H1 (cell line): ENCODE data around the gene DYNC1H1. TPM values are rescaled to one million over a fixed set of nuclear protein-coding genes. Genes with fewer than 3 reads are reported as not detected.

ENCODE experiments used
- polyA plus RNA-seq, 7 experiments: library from polyadenylated mRNA; depleted of rRNA in 3 of 7; stranded (reverse) in 5 of 7; unstranded in 2 of 7; fragments of >200 nt in 5 of 7; fragments of 200-250 nt in 2 of 7; gene quantifications; 1 replicate in 5 of 7; 2 replicates in 1 of 7; 4 replicates in 1 of 7; pipeline versions ENCODE4 v1.2.1 to v1.2.3, GENCODE V29; 2011 to 2013; ENCODE audit warnings: missing spikeins in 2 of 7, mixed read lengths in 2 of 7
- total RNA-seq: library from RNA; stranded (reverse); fragmentation: NEBNext Ultra II Directional; extraction: Animal tissue kit (Norgen Biotek cat#: 25700); gene quantifications from 2 replicates; pipeline ENCODE4 v1.2.1, GENCODE V29; 2021
- TF ChIP-seq, protein P1 (sequence below): fragments of 300-600 bp; sonication (generic); IDR thresholded peaks from 2 replicates; pipeline ENCODE4 v1.7.1; 2012; ENCODE audit warnings: low read length, moderate library complexity, mild to moderate bottlenecking, inconsistent platforms; ENCODE audit not compliant: insufficient replicate concordance

The DYNC1H1 gene
- total and polyA plus RNA-seq, 2 of the 8 experiments (the other 6 are each of a cell fraction or from before 2014, with no cell fraction given), result 238 to 387 TPM

DNA sequence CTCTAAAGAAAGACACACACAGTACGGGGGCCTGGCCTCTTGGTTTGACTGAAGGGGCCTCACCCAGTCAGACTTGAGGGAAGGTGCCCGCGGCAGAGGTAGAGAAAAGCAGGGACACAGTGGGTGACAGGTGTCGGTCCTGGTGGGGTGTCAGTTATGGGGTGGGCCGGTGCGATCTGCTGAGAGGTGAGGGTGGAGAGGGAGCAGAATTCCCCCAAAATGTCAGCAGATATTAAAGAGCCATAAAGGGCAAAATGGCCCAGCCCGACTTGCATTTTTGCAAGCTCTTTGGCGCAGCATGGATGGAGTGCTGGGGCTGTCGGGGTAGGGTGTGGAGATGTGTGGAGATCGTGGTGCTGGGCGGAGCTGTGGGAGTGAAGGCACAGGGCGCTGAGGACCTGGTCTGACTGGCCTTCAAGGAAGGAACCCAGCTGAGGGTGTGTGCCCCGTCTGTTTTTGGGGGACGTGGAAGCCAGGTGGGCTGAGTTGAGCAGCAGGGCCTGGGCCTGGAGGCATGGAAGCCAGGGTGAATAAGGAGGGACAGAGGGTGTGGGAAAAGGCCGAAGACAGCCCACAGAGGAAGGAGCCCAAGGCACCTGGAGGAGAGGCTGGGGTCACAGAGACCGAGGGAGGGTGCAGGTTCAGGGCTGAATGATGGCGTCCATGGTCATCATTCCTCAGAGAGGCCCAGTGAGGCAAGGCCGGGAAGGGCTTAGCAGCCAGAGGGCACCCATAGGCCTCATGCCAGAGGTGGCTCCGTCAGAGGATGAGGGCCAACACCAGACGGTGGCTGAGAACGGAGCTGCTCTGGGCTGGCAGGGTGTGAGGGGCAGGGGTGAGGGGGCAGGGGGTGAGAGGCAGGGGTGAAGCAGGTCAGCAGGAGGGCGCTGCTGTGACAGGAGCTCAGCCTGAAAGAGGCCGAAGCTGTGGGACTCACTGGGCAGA, 48.2 kb upstream of the DYNC1H1 start (continued):
- TF ChIP-seq, protein P1, sequence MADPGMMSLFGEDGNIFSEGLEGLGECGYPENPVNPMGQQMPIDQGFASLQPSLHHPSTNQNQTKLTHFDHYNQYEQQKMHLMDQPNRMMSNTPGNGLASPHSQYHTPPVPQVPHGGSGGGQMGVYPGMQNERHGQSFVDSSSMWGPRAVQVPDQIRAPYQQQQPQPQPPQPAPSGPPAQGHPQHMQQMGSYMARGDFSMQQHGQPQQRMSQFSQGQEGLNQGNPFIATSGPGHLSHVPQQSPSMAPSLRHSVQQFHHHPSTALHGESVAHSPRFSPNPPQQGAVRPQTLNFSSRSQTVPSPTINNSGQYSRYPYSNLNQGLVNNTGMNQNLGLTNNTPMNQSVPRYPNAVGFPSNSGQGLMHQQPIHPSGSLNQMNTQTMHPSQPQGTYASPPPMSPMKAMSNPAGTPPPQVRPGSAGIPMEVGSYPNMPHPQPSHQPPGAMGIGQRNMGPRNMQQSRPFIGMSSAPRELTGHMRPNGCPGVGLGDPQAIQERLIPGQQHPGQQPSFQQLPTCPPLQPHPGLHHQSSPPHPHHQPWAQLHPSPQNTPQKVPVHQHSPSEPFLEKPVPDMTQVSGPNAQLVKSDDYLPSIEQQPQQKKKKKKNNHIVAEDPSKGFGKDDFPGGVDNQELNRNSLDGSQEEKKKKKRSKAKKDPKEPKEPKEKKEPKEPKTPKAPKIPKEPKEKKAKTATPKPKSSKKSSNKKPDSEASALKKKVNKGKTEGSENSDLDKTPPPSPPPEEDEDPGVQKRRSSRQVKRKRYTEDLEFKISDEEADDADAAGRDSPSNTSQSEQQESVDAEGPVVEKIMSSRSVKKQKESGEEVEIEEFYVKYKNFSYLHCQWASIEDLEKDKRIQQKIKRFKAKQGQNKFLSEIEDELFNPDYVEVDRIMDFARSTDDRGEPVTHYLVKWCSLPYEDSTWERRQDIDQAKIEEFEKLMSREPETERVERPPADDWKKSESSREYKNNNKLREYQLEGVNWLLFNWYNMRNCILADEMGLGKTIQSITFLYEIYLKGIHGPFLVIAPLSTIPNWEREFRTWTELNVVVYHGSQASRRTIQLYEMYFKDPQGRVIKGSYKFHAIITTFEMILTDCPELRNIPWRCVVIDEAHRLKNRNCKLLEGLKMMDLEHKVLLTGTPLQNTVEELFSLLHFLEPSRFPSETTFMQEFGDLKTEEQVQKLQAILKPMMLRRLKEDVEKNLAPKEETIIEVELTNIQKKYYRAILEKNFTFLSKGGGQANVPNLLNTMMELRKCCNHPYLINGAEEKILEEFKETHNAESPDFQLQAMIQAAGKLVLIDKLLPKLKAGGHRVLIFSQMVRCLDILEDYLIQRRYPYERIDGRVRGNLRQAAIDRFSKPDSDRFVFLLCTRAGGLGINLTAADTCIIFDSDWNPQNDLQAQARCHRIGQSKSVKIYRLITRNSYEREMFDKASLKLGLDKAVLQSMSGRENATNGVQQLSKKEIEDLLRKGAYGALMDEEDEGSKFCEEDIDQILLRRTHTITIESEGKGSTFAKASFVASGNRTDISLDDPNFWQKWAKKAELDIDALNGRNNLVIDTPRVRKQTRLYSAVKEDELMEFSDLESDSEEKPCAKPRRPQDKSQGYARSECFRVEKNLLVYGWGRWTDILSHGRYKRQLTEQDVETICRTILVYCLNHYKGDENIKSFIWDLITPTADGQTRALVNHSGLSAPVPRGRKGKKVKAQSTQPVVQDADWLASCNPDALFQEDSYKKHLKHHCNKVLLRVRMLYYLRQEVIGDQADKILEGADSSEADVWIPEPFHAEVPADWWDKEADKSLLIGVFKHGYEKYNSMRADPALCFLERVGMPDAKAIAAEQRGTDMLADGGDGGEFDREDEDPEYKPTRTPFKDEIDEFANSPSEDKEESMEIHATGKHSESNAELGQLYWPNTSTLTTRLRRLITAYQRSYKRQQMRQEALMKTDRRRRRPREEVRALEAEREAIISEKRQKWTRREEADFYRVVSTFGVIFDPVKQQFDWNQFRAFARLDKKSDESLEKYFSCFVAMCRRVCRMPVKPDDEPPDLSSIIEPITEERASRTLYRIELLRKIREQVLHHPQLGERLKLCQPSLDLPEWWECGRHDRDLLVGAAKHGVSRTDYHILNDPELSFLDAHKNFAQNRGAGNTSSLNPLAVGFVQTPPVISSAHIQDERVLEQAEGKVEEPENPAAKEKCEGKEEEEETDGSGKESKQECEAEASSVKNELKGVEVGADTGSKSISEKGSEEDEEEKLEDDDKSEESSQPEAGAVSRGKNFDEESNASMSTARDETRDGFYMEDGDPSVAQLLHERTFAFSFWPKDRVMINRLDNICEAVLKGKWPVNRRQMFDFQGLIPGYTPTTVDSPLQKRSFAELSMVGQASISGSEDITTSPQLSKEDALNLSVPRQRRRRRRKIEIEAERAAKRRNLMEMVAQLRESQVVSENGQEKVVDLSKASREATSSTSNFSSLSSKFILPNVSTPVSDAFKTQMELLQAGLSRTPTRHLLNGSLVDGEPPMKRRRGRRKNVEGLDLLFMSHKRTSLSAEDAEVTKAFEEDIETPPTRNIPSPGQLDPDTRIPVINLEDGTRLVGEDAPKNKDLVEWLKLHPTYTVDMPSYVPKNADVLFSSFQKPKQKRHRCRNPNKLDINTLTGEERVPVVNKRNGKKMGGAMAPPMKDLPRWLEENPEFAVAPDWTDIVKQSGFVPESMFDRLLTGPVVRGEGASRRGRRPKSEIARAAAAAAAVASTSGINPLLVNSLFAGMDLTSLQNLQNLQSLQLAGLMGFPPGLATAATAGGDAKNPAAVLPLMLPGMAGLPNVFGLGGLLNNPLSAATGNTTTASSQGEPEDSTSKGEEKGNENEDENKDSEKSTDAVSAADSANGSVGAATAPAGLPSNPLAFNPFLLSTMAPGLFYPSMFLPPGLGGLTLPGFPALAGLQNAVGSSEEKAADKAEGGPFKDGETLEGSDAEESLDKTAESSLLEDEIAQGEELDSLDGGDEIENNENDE, result no peak
